ENCODE measurements around the gene TADA2A. TPM values are rescaled to one million over a fixed set of nuclear protein-coding genes. Genes with fewer than 3 reads are reported as not detected.

TADA2A gene
- total RNA-seq, 1 donor from 2014 or later, result 28.9 TPM

DNA sequence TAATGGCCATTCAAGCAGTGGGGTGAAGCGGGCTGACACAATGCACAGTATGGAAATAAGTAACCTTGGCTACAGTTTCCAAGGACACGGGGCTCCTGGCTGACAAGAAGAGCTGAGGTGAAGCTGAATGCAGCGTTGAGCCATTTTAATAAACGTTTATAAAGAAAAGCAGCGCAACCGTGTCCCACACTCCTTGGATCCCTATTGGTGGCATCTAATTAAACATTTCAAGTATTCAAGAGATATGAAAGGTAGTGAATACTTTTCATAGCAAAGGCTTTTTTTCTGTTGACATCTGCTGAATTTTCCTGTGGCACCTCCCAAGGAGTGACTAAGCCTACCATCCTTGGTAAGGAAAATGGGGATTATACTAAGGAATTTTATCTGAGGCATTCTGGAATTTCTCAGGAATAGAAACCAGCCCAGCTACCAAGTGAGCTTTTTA, 109.5 kb downstream of the TADA2A start:
- TF ChIP-seq, protein P1, sequence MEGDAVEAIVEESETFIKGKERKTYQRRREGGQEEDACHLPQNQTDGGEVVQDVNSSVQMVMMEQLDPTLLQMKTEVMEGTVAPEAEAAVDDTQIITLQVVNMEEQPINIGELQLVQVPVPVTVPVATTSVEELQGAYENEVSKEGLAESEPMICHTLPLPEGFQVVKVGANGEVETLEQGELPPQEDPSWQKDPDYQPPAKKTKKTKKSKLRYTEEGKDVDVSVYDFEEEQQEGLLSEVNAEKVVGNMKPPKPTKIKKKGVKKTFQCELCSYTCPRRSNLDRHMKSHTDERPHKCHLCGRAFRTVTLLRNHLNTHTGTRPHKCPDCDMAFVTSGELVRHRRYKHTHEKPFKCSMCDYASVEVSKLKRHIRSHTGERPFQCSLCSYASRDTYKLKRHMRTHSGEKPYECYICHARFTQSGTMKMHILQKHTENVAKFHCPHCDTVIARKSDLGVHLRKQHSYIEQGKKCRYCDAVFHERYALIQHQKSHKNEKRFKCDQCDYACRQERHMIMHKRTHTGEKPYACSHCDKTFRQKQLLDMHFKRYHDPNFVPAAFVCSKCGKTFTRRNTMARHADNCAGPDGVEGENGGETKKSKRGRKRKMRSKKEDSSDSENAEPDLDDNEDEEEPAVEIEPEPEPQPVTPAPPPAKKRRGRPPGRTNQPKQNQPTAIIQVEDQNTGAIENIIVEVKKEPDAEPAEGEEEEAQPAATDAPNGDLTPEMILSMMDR (IDR thresholded peaks at IDR 0.05; ENCODE audit: unreplicated experiment), result no peak
- DNase-seq (ENCODE audit: low spot score in 2 of 2, unreplicated experiment in 2 of 2), result no peak
- H3K27me3 Mint-ChIP-seq (ENCODE audit: low read depth), result no peaks in the 10 kb centered on the region

DNA sequence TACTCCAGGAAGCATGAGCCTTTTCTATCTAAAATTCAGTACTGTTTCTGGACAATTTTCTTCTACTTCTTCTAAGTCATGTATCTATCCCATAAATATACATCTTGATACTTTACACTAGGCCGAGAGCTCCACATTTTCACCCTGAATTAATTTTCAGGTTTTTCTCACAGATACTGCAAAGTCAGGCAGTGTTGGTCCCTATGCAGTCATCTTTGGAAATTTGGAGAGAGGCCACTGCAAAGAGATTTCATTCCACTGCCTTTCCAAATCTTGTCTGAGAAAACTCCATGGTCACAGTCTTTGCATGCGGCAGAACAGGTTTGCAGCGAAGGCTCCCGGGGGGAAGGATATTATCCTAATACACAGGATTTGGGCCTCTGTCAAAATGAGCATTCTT, 111.2 kb downstream of the TADA2A start:
- H3K4me1 Mint-ChIP-seq, result peaks cover 21% of the 10 kb centered on the region
- H3K4me3 Mint-ChIP-seq, result no peak overlapping the region
- no peaks in the 10 kb centered on the region for H3K27me3 Mint-ChIP-seq (ENCODE audit: low read depth)
- TF ChIP-seq, protein P1 (IDR thresholded peaks at IDR 0.05; ENCODE audit: unreplicated experiment), result no peak
- no peak for DNase-seq (ENCODE audit: low spot score in 2 of 2, unreplicated experiment in 2 of 2)
- peaks cover 24% of the 10 kb centered on the region for H3K36me3 Mint-ChIP-seq
- H3K9me3 Mint-ChIP-seq, result no peaks in the 10 kb centered on the region
- H3K27ac Mint-ChIP-seq, result no peak overlapping the region

More for the DNA sequence above, 109.5 kb downstream of the TADA2A start:
- peaks cover 21% of the 10 kb centered on the region for H3K4me1 Mint-ChIP-seq
- H3K36me3 Mint-ChIP-seq, result peaks cover 17% of the 10 kb centered on the region
- no peak overlapping the region for H3K4me3 Mint-ChIP-seq
- peak overlapping the region; percentile 54 for H3K27ac Mint-ChIP-seq
- no peaks in the 10 kb centered on the region for H3K9me3 Mint-ChIP-seq

DNA sequence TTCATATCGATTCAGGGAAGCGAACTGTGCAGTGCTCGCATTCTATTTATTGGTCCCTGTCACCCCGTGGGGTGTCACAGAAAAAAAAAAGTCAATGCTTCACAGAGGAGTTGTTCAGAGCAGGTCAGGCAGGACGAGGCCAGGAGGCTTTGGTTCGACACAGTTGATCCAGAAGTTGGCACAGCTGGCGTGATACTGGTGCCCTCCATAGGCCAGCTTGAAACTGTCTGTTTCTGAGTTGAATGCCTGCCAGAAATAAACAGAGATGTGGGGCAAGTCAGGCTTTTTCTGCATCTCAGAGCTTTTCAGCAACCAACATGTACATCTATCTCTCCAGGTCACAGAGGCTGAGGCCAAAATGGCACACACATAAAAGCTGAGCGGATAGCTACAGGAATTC, 112.1 kb downstream of the TADA2A start:
- no peak for DNase-seq (ENCODE audit: low spot score in 2 of 2, unreplicated experiment in 2 of 2)
- Mint-ChIP-seq H3K36me3 (peaks cover 27% of the 10 kb centered on the region), H3K4me3 (no peak overlapping the region), H3K4me1 (peaks cover 21% of the 10 kb centered on the region), H3K27ac (peak overlapping the region; percentile 84), H3K9me3 (no peaks in the 10 kb centered on the region), H3K27me3 (ENCODE audit: low read depth) (no peaks in the 10 kb centered on the region)
- TF ChIP-seq, protein P1 (IDR thresholded peaks at IDR 0.05; ENCODE audit: unreplicated experiment), result no peak

DNA sequence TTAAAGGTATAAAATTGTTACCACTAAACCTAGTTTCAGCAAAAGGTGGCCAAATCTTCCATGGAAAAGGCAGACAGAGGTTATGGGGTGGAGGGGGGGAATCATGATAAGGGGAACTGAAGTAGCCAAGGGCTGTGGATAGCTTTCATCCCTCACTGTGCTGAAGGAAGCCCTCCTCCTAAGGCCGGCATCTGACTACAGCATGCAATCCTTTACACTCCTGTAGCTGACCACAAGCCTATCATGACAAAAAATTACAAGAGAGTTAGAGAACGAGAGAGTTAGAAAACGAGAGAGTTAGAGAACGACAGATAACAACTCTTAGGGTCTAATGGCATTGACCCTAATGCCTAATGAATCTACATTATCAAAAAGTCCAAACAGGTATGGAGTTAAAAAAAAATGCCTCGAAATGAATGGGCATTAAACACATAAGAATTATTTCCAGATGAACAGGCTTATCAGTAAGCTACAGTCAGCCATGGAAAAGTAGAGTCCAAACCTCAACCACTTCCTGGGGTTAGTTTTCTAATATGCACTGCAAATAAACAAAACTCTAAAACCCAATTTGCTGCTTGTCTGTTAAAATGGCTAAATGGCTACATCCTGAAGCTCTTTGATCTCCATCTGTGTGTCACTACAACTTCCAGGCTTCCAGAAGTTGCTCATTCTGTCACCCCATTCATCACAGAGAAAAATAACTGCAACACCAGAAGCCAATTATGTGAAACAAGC, 112.7 kb downstream of the TADA2A start:
- DNase-seq (ENCODE audit: low spot score in 2 of 2, unreplicated experiment in 2 of 2), result no peak
- Mint-ChIP-seq H3K36me3 (peaks cover 27% of the 10 kb centered on the region), H3K27ac (peak overlapping the region; percentile 84), H3K27me3 (ENCODE audit: low read depth) (no peaks in the 10 kb centered on the region), H3K4me1 (peaks cover 21% of the 10 kb centered on the region), H3K4me3 (no peak overlapping the region), H3K9me3 (no peaks in the 10 kb centered on the region)
- TF ChIP-seq, protein P1 (IDR thresholded peaks at IDR 0.05; ENCODE audit: unreplicated experiment), result no peak

DNA sequence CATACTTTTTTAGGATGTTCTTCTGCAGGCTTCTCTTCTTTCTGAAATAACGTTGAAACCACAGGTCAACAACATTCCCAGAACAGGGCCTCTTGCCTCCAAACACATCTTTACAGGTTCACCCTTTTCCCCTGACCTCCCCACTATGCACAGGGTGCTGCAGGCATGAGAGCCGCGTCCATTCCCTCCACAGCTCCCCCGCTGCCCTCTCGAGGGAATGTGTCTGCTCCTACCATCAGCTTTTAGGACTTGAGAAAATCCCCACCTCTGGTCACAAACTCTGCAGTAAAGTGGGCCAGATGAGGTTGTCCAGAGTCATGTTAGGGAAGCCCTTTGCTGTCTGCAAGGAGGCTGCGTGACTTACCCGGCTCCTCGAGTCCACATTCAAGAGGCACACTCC, 113.5 kb downstream of the TADA2A start:
- H3K4me3 Mint-ChIP-seq, result no peak overlapping the region
- H3K9me3 Mint-ChIP-seq, result no peaks in the 10 kb centered on the region
- peaks cover 21% of the 10 kb centered on the region for H3K4me1 Mint-ChIP-seq
- TF ChIP-seq, protein P1 (IDR thresholded peaks at IDR 0.05; ENCODE audit: unreplicated experiment), result no peak
- H3K27me3 Mint-ChIP-seq (ENCODE audit: low read depth), result no peaks in the 10 kb centered on the region
- H3K27ac Mint-ChIP-seq, result peak overlapping the region; percentile 6
- peaks cover 27% of the 10 kb centered on the region for H3K36me3 Mint-ChIP-seq
- DNase-seq (ENCODE audit: low spot score in 2 of 2, unreplicated experiment in 2 of 2), result no peak

All from mesothelial cell of epicardium (in vitro differentiated cells).